Mucosa of rectum (tissue), 2 donors: Measurements from ENCODE around the gene PCCA.

Source experiments
- H3K27ac ChIP-seq, 2 donors: one replicate each; pipeline ENCODE4 v1.7.0; 2013; ENCODE audit warnings: inconsistent platforms in 2 of 2, low read depth in 2 of 2, low read length in 2 of 2
- H3K27me3 ChIP-seq, 2 donors: one replicate each; pipeline ENCODE4 v1.7.0; 2013; ENCODE audit warnings: low read length in 2 of 2; ENCODE audit not compliant: control insufficient read depth in 2 of 2, insufficient read depth in 2 of 2
- H3K36me3 ChIP-seq, 2 donors: one replicate each; pipeline ENCODE4 v1.7.0; 2013; ENCODE audit warnings: low read length in 2 of 2; ENCODE audit not compliant: control insufficient read depth in 2 of 2, insufficient read depth in 2 of 2
- H3K4me1 ChIP-seq, 2 donors: one replicate each; pipeline ENCODE4 v1.7.0; 2013; ENCODE audit warnings: low read length in 2 of 2, mild to moderate bottlenecking in 1 of 2; ENCODE audit not compliant: control insufficient read depth in 2 of 2, insufficient read depth in 2 of 2
- H3K4me3 ChIP-seq, 2 donors: one replicate each; pipeline ENCODE4 v1.7.0; 2013; ENCODE audit warnings: low read length in 2 of 2
- H3K9ac ChIP-seq, 2 donors: one replicate each; pipeline ENCODE4 v1.7.0; 2013; ENCODE audit warnings: low read length in 2 of 2, low read depth in 1 of 2, mild to moderate bottlenecking in 1 of 2
- H3K9me3 ChIP-seq, 2 donors: one replicate each; pipeline ENCODE4 v1.7.0; 2013; ENCODE audit warnings: low read length in 2 of 2; ENCODE audit not compliant: control insufficient read depth in 2 of 2
- donor health status: healthy.
- donor health status: Normal muscosa, but diverticular disease.

The PCCA gene

DNA sequence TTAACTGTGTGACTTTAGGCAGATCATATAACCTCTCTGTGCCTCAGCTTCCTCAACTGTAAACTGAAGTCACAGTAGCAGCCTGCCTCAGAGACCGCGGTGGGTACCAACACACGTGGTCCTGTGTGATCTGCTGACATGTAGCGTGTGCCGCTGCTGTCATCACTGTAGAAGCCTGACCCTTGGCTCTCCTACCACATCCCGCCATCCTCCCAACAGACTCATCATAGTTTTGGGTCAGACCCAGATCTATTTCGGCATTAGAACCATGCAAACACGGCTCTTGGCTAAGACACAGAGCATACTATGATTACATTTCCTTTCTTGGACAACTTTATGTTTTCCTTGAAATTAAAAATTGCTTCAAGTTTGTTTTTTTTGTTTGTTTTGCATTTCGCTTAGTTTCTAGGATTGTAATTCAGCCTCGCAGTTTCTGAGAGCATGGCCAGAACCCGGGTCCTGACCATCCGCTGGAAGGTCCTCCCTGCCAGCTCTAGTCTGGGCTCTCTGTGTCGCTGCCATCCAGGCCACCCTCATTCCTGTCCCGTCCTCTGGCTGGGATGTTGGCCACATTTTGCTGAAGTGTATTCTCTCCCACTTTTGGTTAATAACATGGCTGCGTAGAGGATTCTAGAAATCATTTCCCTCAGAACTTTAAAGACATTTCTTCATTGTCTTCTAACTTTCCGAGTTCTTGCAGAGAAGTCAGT is 446.7 kb downstream of the PCCA start:
- no peak overlapping the region for H3K4me3 ChIP-seq
- no peak overlapping the region for H3K27ac ChIP-seq
- no peak overlapping the region for H3K9ac ChIP-seq
- H3K27me3 ChIP-seq = no peaks in the 10 kb centered on the region
- H3K36me3 ChIP-seq = peaks cover 0 to 6% of the 10 kb centered on the region in 2 donors
- H3K9me3 ChIP-seq = no peaks in the 10 kb centered on the region
- H3K4me1 ChIP-seq = no peaks in the 10 kb centered on the region

- Histone ChIP-seq H3K4me3 (no peak overlapping the region), H3K27ac (no peak overlapping the region), H3K9ac (no peak overlapping the region), H3K4me1 (no peaks in the 10 kb centered on the region), H3K36me3 (no peaks in the 10 kb centered on the region), H3K27me3 (no peaks in the 10 kb centered on the region), H3K9me3 (no peaks in the 10 kb centered on the region)
Observed at GRCh38 chr13:100536643-100537180, 447.8 kb downstream of the PCCA start.

DNA sequence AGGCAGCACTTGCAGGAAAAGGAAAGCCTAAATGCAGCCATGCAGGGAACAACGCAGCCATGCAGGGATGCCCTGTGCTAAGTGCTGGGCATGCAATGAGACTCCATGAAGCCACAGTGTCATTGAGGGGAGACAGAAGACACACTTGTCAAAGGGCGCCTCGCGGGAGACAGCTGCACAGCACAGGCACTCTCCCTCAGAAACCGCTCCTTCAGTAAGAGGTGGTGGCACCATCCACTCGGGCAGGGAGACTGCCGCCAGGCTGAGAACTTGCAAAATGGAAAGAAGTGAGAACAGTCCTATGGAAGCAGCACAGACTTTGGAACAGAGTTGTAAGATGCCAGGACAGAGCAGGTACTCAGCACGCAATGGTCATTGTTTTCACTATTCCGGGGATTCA is 448.6 kb downstream of the PCCA start:
- no peaks in the 10 kb centered on the region for H3K27me3 ChIP-seq
- H3K9ac ChIP-seq = no peak overlapping the region
- no peak overlapping the region for H3K4me3 ChIP-seq
- no peaks in the 10 kb centered on the region for H3K4me1 ChIP-seq
- no peaks in the 10 kb centered on the region for H3K36me3 ChIP-seq
- no peaks in the 10 kb centered on the region for H3K9me3 ChIP-seq
- no peak overlapping the region for H3K27ac ChIP-seq

GRCh38 chr13:100537951-100538462 is 449.1 kb downstream of the PCCA start:
- Histone ChIP-seq H3K4me1 (no peaks in the 10 kb centered on the region), H3K27me3 (no peaks in the 10 kb centered on the region), H3K36me3 (no peaks in the 10 kb centered on the region), H3K9ac (no peak overlapping the region), H3K9me3 (no peaks in the 10 kb centered on the region), H3K27ac (no peak overlapping the region), H3K4me3 (no peak overlapping the region)

DNA sequence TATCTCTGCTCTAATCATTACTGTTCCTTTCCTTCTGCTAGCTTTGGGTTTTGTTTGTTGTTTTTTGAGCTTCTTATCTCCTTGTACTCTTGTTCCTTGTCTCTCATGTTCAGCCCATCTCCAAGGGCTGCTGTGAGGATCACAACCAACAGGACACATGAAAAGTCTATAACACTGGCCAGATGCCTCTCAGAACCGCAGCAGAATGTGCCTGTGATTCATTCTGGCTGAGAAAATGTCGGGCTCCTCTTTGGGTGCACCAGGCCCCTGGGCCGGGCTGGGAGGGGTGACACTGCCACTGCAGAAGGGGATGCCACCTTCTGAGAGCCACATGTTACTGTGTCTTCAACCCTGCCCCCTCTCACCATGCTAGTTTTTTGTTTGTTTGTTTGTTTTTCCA is 451.7 kb downstream of the PCCA start:
- Histone ChIP-seq H3K4me3 (no peak overlapping the region), H3K27ac (no peak overlapping the region), H3K9me3 (no peaks in the 10 kb centered on the region), H3K9ac (no peak overlapping the region), H3K36me3 (no peaks in the 10 kb centered on the region), H3K4me1 (no peaks in the 10 kb centered on the region), H3K27me3 (no peaks in the 10 kb centered on the region)

GRCh38 chr13:100541897-100542825 is 453.3 kb downstream of the PCCA start:
- H3K9ac ChIP-seq = no peak overlapping the region
- H3K4me3 ChIP-seq = no peak overlapping the region
- no peak overlapping the region for H3K27ac ChIP-seq
- H3K9me3 ChIP-seq = no peaks in the 10 kb centered on the region
- H3K36me3 ChIP-seq = no peaks in the 10 kb centered on the region
- H3K4me1 ChIP-seq = no peaks in the 10 kb centered on the region
- H3K27me3 ChIP-seq = no peaks in the 10 kb centered on the region

DNA sequence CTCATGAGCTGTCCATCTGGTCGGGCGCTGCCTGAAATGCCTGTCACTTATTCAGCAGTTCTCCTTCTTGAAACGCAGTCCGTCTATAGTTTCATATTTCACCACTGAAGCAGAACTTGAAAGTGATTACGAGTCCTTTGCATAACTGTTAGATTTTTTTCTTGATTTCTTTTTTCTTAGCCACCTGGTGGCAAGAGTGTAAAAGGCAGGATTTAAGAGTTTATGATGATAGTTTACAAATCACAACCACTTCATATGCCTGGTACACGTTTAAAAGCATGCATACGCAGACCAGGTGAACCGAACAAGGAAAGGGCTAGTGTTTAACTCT is 453.9 kb downstream of the PCCA start:
- H3K27me3 ChIP-seq = no peaks in the 10 kb centered on the region

DNA sequence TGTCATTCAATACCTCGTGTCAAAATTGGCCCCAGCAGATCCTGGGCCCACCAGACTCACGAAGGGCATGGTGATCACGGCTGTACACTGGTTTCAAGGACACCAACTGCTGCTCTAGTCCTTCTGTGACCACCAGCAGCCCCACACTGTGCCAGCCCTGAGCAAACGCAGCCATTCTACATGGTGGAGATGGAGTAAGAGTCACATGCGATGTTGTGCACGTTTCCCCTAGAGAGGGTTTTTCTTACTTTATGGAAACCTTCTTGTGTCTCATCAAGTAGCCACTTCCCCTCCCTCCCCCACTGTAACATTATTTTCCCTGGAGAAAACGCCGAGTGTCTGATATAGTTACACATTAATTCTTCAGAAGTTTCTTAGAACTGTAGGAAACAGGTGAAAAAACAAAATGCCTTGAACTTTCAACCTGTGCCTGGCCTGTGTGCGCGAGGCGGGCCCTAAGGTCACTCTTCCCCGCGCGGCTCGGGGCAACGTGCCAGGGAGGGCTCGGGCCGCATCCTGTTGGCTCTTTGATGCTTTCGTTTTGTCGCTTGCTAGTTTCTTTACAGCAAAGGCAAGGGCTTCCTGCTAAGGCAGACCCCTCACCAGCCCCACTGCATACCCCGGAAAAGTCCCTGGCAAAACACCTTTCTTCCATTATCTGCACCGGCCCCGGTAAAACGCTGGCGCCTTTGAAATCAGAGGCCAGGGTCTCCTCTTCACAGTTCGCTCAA is 455.1 kb downstream of the PCCA start:
- Histone ChIP-seq H3K27ac (no peak overlapping the region), H3K4me3 (no peak overlapping the region)

More for the DNA sequence above, 453.9 kb downstream of the PCCA start:
- no peaks in the 10 kb centered on the region for H3K36me3 ChIP-seq
- no peaks in the 10 kb centered on the region for H3K9me3 ChIP-seq
- no peak overlapping the region for H3K27ac ChIP-seq
- H3K4me3 ChIP-seq = no peak overlapping the region
- H3K4me1 ChIP-seq = no peaks in the 10 kb centered on the region
- H3K9ac ChIP-seq = no peak overlapping the region

DNA sequence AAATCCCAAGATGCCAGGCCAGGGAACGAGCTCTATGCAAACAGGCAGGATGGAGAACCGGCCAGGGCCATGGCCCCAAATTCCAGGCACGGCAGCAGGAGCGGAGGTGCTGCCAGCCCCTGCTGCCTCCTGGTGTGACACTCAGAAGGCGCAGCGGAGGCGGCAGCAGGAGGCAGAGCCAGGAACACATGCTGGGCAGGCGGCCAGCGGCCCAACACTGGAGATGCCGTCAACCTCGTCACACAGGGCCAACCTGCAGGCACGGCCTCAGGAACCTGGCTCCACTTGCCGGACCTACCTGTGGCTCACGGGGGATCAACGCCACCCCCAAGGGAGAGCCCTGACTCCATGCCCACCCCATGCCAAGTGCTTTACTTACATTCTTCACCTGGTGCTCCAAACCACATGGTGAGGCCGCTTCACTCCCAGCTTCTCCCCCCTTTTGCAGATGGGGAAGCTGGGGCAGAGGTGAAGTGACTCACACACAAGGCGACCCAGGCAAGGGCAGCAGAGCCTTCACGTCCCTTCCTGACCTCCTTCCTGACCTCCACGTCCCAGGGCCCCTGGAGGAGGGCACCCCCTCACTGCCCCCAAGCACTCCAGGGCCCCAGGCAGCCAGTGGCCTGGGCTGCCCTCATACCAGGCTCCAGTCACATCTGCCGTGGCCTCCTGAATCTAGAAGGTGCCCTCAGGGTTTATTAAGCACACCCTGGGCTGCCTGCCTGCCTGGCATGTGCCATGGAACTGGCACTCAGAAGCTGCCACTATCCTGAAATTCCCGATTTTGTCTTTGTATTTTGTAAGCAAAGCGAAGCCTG is 456.2 kb downstream of the PCCA start:
- Histone ChIP-seq H3K4me1 (no peaks in the 10 kb centered on the region), H3K9me3 (no peaks in the 10 kb centered on the region), H3K27me3 (no peaks in the 10 kb centered on the region), H3K36me3 (no peaks in the 10 kb centered on the region), H3K9ac (no peak overlapping the region), H3K27ac (no peak overlapping the region), H3K4me3 (no peak overlapping the region)

More for the DNA sequence above, 455.1 kb downstream of the PCCA start:
- Histone ChIP-seq H3K9ac (no peak overlapping the region), H3K36me3 (no peaks in the 10 kb centered on the region), H3K9me3 (no peaks in the 10 kb centered on the region), H3K4me1 (no peaks in the 10 kb centered on the region), H3K27me3 (no peaks in the 10 kb centered on the region)
